ENCODE measurements around the gene SMIM26. TPM values are rescaled to one million over a fixed set of nuclear protein-coding genes. Genes with fewer than 3 reads are reported as not detected.

Gene SMIM26
- total RNA-seq, 1 donor from 2014 or later, result 150 TPM

- Histone ChIP-seq H3K4me1 (no peaks in the 10 kb centered on the region), H2AFZ (replicated peaks) (no peak overlapping the region), H3K27me3 (no peaks in the 10 kb centered on the region), H3F3A (ENCODE audit: low read depth) (no peaks in the 10 kb centered on the region), H3K4me2 (no peak overlapping the region), H4K20me1 (ENCODE audit: low read depth) (no peaks in the 10 kb centered on the region), H3K27ac (no peak overlapping the region), H3K4me3 (no peak overlapping the region), H3K9ac (no peak overlapping the region), H3K36me3 (peaks cover 10% of the 10 kb centered on the region), H3K9me3 (ENCODE audit: low read depth) (no peaks in the 10 kb centered on the region), H3K79me2 (ENCODE audit: low read depth) (no peaks in the 10 kb centered on the region)
- H3K36me3 Mint-ChIP-seq, result peaks cover 24% of the 10 kb centered on the region
- H3K9me3 Mint-ChIP-seq, result no peaks in the 10 kb centered on the region
- H3K4me3 Mint-ChIP-seq, result no peak overlapping the region
- H3K4me1 Mint-ChIP-seq, result no peaks in the 10 kb centered on the region
- DNase-seq (ENCODE audit: low spot score), result no peak
- H3K27me3 Mint-ChIP-seq (ENCODE audit: insufficient read depth, low read depth), result no peaks in the 10 kb centered on the region
- H3K27ac Mint-ChIP-seq, result no peak overlapping the region
- TF ChIP-seq EZH2 (IDR thresholded peaks at IDR 0.05) (no peak), CTCF (IDR thresholded peaks at IDR 0.05) (no peak), EZH2phosphoT487 (IDR thresholded peaks at IDR 0.05) (no peak)
Measured at GRCh38 chr20:18553746-18554145, 13.5 kb upstream of the SMIM26 start.

- Mint-ChIP-seq H3K36me3 (peaks cover 14% of the 10 kb centered on the region), H3K9me3 (no peaks in the 10 kb centered on the region), H3K27ac (peak overlapping the region; percentile 98), H3K27me3 (ENCODE audit: insufficient read depth, low read depth) (peaks cover 3% of the 10 kb centered on the region), H3K4me1 (peaks cover 11% of the 10 kb centered on the region), H3K4me3 (peak overlapping the region; percentile 88)
- Histone ChIP-seq H3K27me3 (no peaks in the 10 kb centered on the region), H3K4me1 (peaks cover 11% of the 10 kb centered on the region), H4K20me1 (ENCODE audit: low read depth) (no peaks in the 10 kb centered on the region), H3K4me3 (peak overlapping the region; percentile 73), H3F3A (ENCODE audit: low read depth) (peaks cover 10% of the 10 kb centered on the region), H3K9ac (peak overlapping the region; percentile 71), H3K9me3 (ENCODE audit: low read depth) (no peaks in the 10 kb centered on the region), H2AFZ (replicated peaks) (peak overlapping the region; percentile 81), H3K79me2 (ENCODE audit: low read depth) (peaks cover 22% of the 10 kb centered on the region), H3K36me3 (peaks cover 5% of the 10 kb centered on the region), H3K4me2 (peak overlapping the region; percentile 84), H3K27ac (no peak overlapping the region)
- TF ChIP-seq CTCF (IDR thresholded peaks at IDR 0.05) (no peak), EZH2 (IDR thresholded peaks at IDR 0.05) (no peak), EZH2phosphoT487 (IDR thresholded peaks at IDR 0.05) (no peak)
- no peak for DNase-seq (ENCODE audit: low spot score)
Measured at GRCh38 chr20:18567739-18568091, 483 bp downstream of the SMIM26 start.

- Mint-ChIP-seq H3K4me3 (no peak overlapping the region), H3K4me1 (peaks cover 11% of the 10 kb centered on the region), H3K27ac (no peak overlapping the region), H3K9me3 (no peaks in the 10 kb centered on the region), H3K27me3 (ENCODE audit: insufficient read depth, low read depth) (peaks cover 3% of the 10 kb centered on the region), H3K36me3 (peaks cover 13% of the 10 kb centered on the region)
- Histone ChIP-seq H3K36me3 (peaks cover 5% of the 10 kb centered on the region), H3F3A (ENCODE audit: low read depth) (peaks cover 10% of the 10 kb centered on the region), H3K27ac (no peak overlapping the region), H3K9ac (no peak overlapping the region), H3K4me1 (peaks cover 11% of the 10 kb centered on the region), H3K27me3 (no peaks in the 10 kb centered on the region), H3K4me2 (no peak overlapping the region), H3K4me3 (no peak overlapping the region), H2AFZ (replicated peaks) (no peak overlapping the region), H3K9me3 (ENCODE audit: low read depth) (no peaks in the 10 kb centered on the region), H4K20me1 (ENCODE audit: low read depth) (no peaks in the 10 kb centered on the region), H3K79me2 (ENCODE audit: low read depth) (peaks cover 22% of the 10 kb centered on the region)
- TF ChIP-seq CTCF (IDR thresholded peaks at IDR 0.05) (no peak), EZH2phosphoT487 (IDR thresholded peaks at IDR 0.05) (no peak), EZH2 (IDR thresholded peaks at IDR 0.05) (no peak)
- DNase-seq (ENCODE audit: low spot score), result no peak
Measured at GRCh38 chr20:18571009-18571408, 3.8 kb downstream of the SMIM26 start.
